HT-29 (cell line): Measurements from ENCODE around the gene WIPF3. TPM values are rescaled to one million over a fixed set of nuclear protein-coding genes. Genes with fewer than 3 reads are reported as not detected.

Experiments
- DNase-seq: peaks from one replicate; pipeline ENCODE4 v3.0.0-alpha.2; 2015; ENCODE audit warnings: low spot score
- total RNA-seq: library from RNA; depleted of rRNA; stranded (reverse); fragments of >200 nt; shearing (Covaris generic); gene quantifications from 2 replicates; pipeline ENCODE4 v1.2.3, GENCODE V29; 2014

WIPF3 gene
- total RNA-seq, 1 experiment from 2014 or later = 0.10 TPM

DNA sequence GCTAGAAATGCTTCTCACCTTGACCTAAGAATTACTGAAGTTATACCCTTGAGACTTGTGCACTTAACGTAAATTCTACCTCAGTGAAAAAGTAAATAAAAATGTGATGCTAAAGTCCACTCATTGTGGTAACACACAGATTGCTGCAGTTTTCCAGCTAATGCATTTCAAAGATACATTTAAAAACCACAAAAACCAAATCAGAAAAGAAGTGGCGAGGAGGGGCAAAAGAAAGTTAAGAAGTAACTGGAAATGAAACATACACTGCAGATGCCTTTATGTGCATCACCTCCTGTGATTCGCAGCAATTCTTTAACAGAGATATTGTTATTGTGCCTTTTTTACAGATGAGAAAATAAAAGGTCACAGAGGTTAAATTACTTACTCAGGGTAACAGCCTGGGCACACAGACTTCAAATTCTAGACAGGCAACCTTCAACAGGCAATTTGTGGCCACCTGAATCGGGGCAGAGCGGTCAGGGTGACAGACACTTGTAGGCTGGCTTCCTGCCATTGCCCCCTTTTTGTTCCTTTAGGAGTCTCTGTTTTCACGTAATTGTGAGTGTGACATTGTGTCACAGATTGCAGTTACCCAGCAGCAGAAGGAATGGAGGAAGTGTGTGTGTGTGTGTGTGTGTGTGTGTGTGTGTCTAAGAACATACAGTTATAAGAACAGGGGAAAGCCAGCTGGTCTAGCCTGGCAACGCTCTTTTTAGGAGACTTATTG lies 1.9 kb downstream of the WIPF3 start:
- DNase-seq = no peak

GRCh38 chr7:29809533-29810155 lies 3.3 kb downstream of the WIPF3 start:
- DNase-seq = no peak

DNA sequence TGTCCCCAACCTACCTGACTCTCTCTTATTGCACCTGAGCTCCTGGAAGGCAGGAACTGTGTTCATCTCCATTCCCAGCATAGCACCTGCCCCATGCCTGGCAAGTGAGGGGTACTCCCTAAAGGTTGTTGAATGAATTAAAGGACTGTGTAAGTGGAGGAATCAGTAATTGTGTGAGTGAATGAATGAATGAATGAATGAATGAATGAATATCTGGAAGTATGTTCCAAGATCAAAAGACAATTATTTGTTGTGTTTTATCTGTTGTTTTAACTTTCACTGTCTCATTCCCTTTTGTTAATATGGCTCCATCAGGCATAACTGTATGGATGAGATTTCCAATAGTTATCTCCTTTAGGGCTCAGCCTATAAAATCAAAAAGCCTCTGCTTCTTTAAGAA lies 4.0 kb downstream of the WIPF3 start:
- no peak for DNase-seq

DNA sequence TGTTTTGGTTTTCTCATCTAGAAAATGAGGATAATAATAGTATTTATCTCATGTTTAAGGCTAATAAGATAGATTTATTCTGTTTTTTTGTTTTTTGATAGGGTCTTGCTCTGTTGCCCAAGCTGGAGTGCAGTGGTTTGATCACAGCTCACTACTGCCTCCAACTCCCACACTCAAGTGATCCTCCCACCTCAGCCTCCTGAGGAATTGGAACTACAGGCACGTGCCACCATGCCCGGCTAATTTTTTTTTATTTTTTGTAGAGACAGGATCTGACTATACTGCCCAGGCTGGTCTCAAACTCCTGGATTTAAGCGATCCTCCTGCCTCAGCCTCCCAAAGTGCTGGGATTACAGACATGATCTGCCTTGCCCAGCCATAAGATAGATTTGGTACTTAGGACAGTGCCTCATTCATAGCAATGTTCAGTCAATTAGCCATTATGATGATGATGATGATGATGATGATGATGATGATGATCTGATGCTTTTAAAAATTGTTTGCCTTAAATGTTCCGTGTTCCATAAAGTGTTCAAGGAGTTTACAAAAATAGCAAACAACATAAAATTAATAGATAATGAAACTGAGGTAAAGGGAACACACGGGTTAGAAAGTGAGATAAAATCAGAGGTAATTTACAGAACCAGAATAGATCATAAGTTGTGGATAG lies 4.6 kb downstream of the WIPF3 start:
- DNase-seq = no peak

- peak; percentile 21 for DNase-seq
Measured at GRCh38 chr7:29811586-29811985, 5.3 kb downstream of the WIPF3 start.

DNA sequence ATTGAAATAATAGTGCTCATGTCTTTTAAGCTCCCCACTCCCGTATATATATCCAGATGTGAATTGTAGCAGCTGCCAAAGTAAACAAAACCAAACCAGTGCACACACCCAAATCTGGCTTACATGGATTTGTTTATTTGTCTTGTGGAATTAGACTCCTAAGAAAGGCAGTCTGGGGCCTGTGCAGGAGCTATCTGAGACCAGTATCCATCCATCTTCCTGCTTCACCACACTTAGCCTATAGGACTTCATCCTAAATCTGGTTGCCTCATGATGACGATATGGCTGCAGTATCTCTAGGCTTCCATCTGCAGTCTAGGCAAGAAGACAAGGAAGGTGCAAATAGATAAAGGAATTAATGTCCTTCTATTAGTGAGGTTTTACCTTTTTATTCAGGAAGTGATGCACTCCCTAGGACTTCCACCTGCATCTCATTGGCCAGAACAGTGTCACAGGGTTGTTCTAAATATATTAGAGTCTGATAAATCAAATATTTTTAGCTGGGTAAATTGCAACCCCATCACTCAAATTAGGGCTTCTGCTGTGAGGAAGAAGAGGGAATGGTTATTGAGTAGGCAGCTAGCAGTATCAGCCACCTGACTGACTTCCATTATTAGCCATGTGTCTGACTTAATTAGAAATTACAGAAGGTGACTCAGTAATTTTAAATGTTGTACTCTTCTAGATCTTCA lies 6.0 kb downstream of the WIPF3 start:
- no peak for DNase-seq

GRCh38 chr7:29815181-29816105 lies 9.1 kb downstream of the WIPF3 start:
- DNase-seq = peak; percentile 15

- no peak for DNase-seq
Measured at GRCh38 chr7:29818308-29818707, 12.0 kb downstream of the WIPF3 start.

DNA sequence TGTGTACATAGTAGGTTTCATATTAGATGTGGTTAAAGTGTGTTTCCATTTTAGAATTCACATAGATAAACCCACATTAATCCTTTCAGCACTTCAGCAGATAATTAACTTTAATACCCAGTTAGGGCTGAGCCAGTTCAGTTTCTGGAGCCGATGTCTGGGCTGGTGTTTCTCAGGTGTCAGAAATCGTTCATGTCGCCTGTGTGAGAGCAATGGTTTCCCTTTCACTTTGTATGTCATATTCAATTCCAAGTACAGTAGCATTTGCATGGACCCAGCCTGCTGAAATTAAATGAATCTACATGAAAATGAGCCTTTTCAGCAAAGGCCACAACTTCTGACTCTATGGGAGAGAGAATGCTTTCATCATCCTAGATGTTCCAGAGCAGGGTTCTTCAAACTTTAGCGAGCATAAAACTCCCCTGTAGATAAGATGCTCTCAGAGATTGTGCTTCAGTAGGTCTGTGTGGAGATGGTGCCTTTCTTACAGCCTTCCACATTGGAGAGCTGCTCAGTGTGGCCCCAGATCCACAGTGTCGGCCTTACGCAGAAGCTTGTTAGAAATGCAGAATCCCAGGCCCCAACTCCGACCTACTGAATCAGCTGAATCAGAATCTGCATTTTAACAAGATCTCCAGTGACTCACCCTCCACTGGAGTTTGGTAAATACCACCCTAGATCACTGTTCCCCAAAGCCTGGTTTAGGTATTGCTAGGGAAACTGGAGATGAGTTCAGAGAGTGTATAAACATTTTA lies 19.6 kb downstream of the WIPF3 start:
- DNase-seq = no peak

- no peak for DNase-seq
Measured at GRCh38 chr7:29826530-29826822, 20.2 kb downstream of the WIPF3 start.

GRCh38 chr7:29826904-29827303 lies 20.6 kb downstream of the WIPF3 start:
- DNase-seq = no peak

DNA sequence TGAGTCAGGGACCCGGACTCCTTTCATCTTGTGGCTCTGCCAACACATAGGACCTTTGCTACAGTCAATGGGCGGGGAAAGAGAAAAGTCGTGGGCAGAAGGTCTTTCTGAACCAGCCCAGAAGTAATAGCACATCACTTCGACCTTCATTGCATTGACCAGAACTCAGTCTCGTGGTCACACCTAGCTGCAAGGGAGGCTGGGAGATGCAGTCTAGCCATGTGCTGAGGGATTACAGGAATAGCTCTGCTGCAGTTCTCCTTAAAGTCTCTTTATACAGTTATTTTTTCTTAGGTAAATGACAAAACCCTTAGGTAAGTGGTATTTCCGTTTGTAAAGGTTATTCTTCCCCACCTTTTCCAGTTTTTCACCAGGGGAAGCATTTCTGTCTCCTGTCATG lies 25.4 kb downstream of the WIPF3 start:
- no peak for DNase-seq

GRCh38 chr7:29833929-29834328 lies 27.6 kb downstream of the WIPF3 start:
- DNase-seq = no peak

DNA sequence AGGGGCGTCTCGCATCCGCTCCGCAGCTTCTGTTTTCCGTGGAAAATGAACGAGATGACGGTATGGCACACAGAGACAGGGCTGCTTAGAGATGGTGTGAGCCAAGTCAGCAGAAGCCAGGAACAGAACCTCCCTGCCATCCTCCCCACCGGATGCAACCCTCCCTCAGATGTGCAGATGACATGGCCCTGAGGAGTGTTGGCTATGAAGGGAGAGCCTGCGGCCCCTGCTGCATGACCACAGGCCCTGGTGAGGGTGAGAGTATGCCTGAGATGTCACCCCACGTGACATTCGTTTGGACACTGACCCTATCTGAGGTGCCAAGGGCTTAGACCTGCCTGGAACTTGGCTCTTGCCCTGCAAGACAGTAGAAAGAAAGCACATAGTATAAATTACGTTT lies 29.4 kb downstream of the WIPF3 start:
- no peak for DNase-seq

- DNase-seq = peak; percentile 25
Measured at GRCh38 chr7:29839302-29839701, 33.0 kb downstream of the WIPF3 start.

GRCh38 chr7:29839921-29840320 lies 33.6 kb downstream of the WIPF3 start:
- DNase-seq = no peak

DNA sequence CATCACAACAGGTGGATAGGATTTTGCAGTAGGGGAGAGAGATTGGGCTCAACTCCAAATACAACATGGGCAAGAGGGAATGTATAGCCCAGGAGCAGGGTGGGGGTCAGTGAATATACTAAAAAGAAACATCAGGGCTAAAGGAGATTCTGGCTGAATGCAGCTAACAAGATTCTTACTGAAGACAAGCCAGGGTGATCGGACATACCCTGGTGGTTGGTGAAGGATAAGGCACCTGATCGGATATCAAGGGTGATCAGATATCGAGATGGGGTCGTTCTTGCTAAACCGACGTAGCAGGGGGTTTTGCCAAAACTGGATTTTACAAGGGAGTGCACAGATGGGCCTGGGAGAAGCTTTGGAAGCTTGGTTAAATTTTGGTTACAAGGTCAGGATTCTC lies 34.4 kb downstream of the WIPF3 start:
- DNase-seq = no peak

DNA sequence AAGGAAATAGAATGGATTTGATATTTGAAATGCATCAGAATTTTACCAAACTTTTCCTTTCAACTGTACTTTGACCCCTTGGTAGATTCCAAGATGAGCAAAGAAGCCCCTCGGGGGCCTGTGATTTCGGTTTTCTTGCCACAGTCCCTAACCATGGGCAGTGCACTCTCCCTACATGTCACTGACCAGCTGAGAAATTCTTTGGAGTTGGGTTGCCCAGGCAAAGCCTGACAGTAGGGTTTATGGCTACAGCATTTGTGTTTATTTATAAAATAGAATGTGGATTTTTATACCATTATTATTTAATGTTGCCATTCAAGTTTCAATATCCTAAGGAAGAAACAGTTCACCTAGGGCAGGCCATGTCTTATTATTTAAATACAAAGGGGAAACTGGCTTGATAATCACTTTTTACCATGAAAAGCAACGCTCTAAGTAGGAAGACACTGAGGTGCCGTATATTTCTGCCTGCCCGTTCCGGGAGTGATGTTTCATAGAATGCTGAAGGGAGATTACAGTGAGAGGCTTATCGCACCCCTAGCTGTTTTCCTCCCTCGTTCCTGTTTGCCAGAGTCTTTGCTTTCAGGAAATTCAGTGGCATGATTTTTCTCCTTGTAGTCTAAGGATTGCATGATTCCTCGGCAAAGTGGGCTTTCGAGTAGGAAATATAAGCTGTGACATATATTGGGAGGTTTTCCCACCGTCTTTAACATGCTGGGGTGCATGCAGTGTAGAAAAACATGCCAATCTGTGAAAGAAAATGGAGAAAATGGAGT lies 35.8 kb downstream of the WIPF3 start:
- no peak for DNase-seq

DNA sequence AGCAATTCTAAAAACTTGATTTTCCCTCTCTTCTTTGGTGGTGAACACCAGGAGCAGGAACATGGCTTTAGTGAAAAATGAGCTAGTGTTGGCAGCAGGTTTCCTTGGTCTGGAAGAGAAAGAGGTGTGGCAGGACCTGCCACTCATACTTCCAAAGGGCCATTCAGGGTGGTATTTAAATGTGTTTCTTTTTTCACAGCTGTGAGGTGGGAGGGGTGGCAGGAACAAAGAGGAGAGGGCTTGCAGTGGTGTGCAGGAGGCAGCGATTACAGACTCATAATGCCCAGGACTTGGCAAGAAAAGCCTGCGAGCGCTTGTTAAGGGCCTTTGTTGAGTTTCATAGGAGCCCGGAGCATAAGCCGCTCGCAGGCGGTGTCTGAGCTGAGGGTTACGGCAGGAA lies 36.8 kb downstream of the WIPF3 start:
- no peak for DNase-seq

- DNase-seq = no peak
Measured at GRCh38 chr7:29843726-29844125, 37.4 kb downstream of the WIPF3 start.
